WTC11 (cell line): ENCODE data around the gene AGPAT3. TPM values are rescaled to one million over a fixed set of nuclear protein-coding genes. Genes with fewer than 3 reads are reported as not detected.

ENCODE experiments used
- ATAC-seq: fragments of 200-7000 bp; cut with Tn5 transposase; 2 replicates; pipeline ENCODE4 v1.10.0; 2021; ENCODE audit warnings: mild to moderate bottlenecking, moderate library complexity
- CTCF ChIA-PET: fragments of 300-600 bp; sonication (Branson Sonifier 250); formaldehyde crosslinking; loops from one replicate; lab custom pipeline; 2021; ENCODE audit warnings: antibody characterized with exemption; lab: Charles Lee
- POLR2A ChIA-PET: fragments of 350-600 bp; sonication (Branson Sonifier 250); formaldehyde crosslinking; loops from one replicate; lab custom pipeline; 2021; ENCODE audit warnings: antibody characterized with exemption; lab: Charles Lee
- DNase-seq: peaks from one replicate; pipeline ENCODE4 v3.0.0; 2021; ENCODE audit warnings: low spot score
- H3K27ac Mint-ChIP-seq: 2 replicates; pipeline ENCODE4 v1.8.0; 2021; ENCODE audit warnings: mixed read lengths
- H3K27me3 Mint-ChIP-seq: 2 replicates; pipeline ENCODE4 v1.8.0; 2021; ENCODE audit warnings: low read depth, mild to moderate bottlenecking, moderate library complexity, mixed read lengths
- H3K36me3 Mint-ChIP-seq: 2 replicates; pipeline ENCODE4 v1.8.0; 2021; ENCODE audit warnings: mixed read lengths
- H3K4me1 Mint-ChIP-seq: 2 replicates; pipeline ENCODE4 v1.8.0; 2022; ENCODE audit warnings: mixed read lengths
- H3K4me3 Mint-ChIP-seq: 2 replicates; pipeline ENCODE4 v1.8.0; 2021; ENCODE audit warnings: mild to moderate bottlenecking, moderate library complexity, mixed read lengths
- H3K9me3 Mint-ChIP-seq: 2 replicates; pipeline ENCODE4 v1.8.0; 2021; ENCODE audit warnings: mixed read lengths
- ATF1 ChIP-seq: sonication (generic); formaldehyde crosslinking; IDR thresholded peaks from 2 replicates; pipeline ENCODE4 v1.8.1; 2023; ENCODE audit warnings: mild to moderate bottlenecking, moderate library complexity, missing genetic modification reagents
- ATF2 ChIP-seq: sonication (generic); formaldehyde crosslinking; IDR thresholded peaks from 2 replicates; pipeline ENCODE4 v1.8.1; 2022; ENCODE audit warnings: low read depth, missing genetic modification reagents, borderline replicate concordance
- CDX4 ChIP-seq: fragments of 250-450 bp; sonication (Bioruptor Pico); IDR thresholded peaks from 2 replicates; pipeline ENCODE4 v1.9.0; 2021; ENCODE audit warnings: moderate library complexity, mild to moderate bottlenecking, inconsistent platforms, borderline replicate concordance
- CREB1 ChIP-seq: sonication (generic); formaldehyde crosslinking; IDR thresholded peaks from 2 replicates; pipeline ENCODE4 v1.8.0; 2023; ENCODE audit warnings: mild to moderate bottlenecking, missing genetic modification reagents
- CREM ChIP-seq: sonication (generic); formaldehyde crosslinking; IDR thresholded peaks from 2 replicates; pipeline ENCODE4 v1.8.1; 2022; ENCODE audit warnings: mild to moderate bottlenecking, missing genetic modification reagents, moderate library complexity
- E2F5 ChIP-seq: sonication (generic); formaldehyde crosslinking; IDR thresholded peaks from 2 replicates; pipeline ENCODE4 v1.8.1; 2022; ENCODE audit warnings: mild to moderate bottlenecking, moderate library complexity, missing genetic modification reagents
- ELF4 ChIP-seq: sonication (generic); formaldehyde crosslinking; IDR thresholded peaks from 2 replicates; pipeline ENCODE4 v1.8.1; 2022; ENCODE audit warnings: low read depth, mild to moderate bottlenecking, moderate library complexity, missing genetic modification reagents
- ETV6 ChIP-seq: sonication (generic); formaldehyde crosslinking; IDR thresholded peaks from 2 replicates; pipeline ENCODE4 v1.8.1; 2022; ENCODE audit warnings: mild to moderate bottlenecking, missing genetic modification reagents
- GABPB1 ChIP-seq: sonication (generic); formaldehyde crosslinking; IDR thresholded peaks from 2 replicates; pipeline ENCODE4 v1.8.1; 2023; ENCODE audit warnings: mild to moderate bottlenecking, missing genetic modification reagents
- IRF1 ChIP-seq: sonication (generic); formaldehyde crosslinking; IDR thresholded peaks from 2 replicates; pipeline ENCODE4 v1.8.0; 2023; ENCODE audit warnings: missing genetic modification reagents
- MXD4 ChIP-seq: fragments of 250-450 bp; sonication (Bioruptor Pico); IDR thresholded peaks from 2 replicates; pipeline ENCODE4 v1.8.0; 2021; ENCODE audit warnings: mild to moderate bottlenecking, moderate library complexity, borderline replicate concordance
- MYBL2 ChIP-seq: sonication (generic); formaldehyde crosslinking; IDR thresholded peaks from 2 replicates; pipeline ENCODE4 v1.8.1; 2023; ENCODE audit warnings: mild to moderate bottlenecking, moderate library complexity, missing genetic modification reagents
- NR1H2 ChIP-seq: sonication (generic); formaldehyde crosslinking; IDR thresholded peaks from 2 replicates; pipeline ENCODE4 v1.9.0; 2021; ENCODE audit warnings: mild to moderate bottlenecking, moderate library complexity, missing genetic modification reagents
- TEAD4 ChIP-seq: sonication (generic); formaldehyde crosslinking; IDR thresholded peaks from 2 replicates; pipeline ENCODE4 v1.8.0; 2022; ENCODE audit warnings: mild to moderate bottlenecking, missing genetic modification reagents
- USF1 ChIP-seq: sonication (generic); formaldehyde crosslinking; IDR thresholded peaks from 2 replicates; pipeline ENCODE4 v1.8.0; 2022; ENCODE audit warnings: mild to moderate bottlenecking, missing genetic modification reagents
- ZNF219 ChIP-seq: sonication (generic); formaldehyde crosslinking; IDR thresholded peaks from 2 replicates; pipeline ENCODE4 v1.8.0; 2023; ENCODE audit warnings: missing genetic modification reagents, mild to moderate bottlenecking, borderline replicate concordance
- ZNF263 ChIP-seq: sonication (generic); formaldehyde crosslinking; IDR thresholded peaks from 2 replicates; pipeline ENCODE4 v1.8.1; 2022; ENCODE audit warnings: low read depth, mild to moderate bottlenecking, moderate library complexity, missing genetic modification reagents
- ZNF281 ChIP-seq: sonication (generic); formaldehyde crosslinking; IDR thresholded peaks from 2 replicates; pipeline ENCODE4 v1.8.0; 2023; ENCODE audit warnings: mild to moderate bottlenecking, missing genetic modification reagents
- ZNF396 ChIP-seq: fragments of 250-450 bp; sonication (Bioruptor Pico); IDR thresholded peaks from 2 replicates; pipeline ENCODE4 v1.8.0; 2021; ENCODE audit warnings: mild to moderate bottlenecking, moderate library complexity, borderline replicate concordance
- ZNF416 ChIP-seq: fragments of 250-450 bp; sonication (Bioruptor Pico); IDR thresholded peaks from 2 replicates; pipeline ENCODE4 v1.9.0; 2021; ENCODE audit warnings: mild to moderate bottlenecking, inconsistent platforms
- total RNA-seq: library from RNA; stranded (reverse); gene quantifications from 3 replicates; pipeline ENCODE4 v1.2.3, GENCODE V29; 2021

AGPAT3 gene
- total RNA-seq, 1 experiment from 2014 or later: 5.6 TPM

- Mint-ChIP-seq H3K4me1 (peaks cover 14% of the 10 kb centered on the region), H3K9me3 (no peaks in the 10 kb centered on the region), H3K27ac (no peak overlapping the region), H3K4me3 (peak overlapping the region; percentile 58), H3K36me3 (no peaks in the 10 kb centered on the region)
- no peak for DNase-seq
- POLR2A ChIA-PET: interaction anchor here (0.7 to 1.2 kb wide), 3 partner anchors 14 to 43 kb away, joined by 3 to 5 read pairs (median 4); no protein-coding TSS in a partner anchor
- no peak for ATAC-seq
- TF ChIP-seq ATF2 (CRISPR knock-in tag) (no peak), ZNF281 (no peak), ATF1 (CRISPR knock-in tag) (no peak), NR1H2 (CRISPR knock-in tag) (no peak), CDX4 (no peak), MYBL2 (CRISPR knock-in tag) (no peak), ZNF219 (no peak), CREM (no peak), CREB1 (CRISPR knock-in tag) (no peak), E2F5 (CRISPR knock-in tag) (no peak)
- TF ChIP-seq, all 79 proteins: peak for 0
- H3K27me3 Mint-ChIP-seq: peaks cover 27% of the 10 kb centered on the region
- CTCF ChIA-PET: interaction anchor here (0.6 to 1.3 kb wide), 4 partner anchors 36 to 138 kb away, joined by 3 to 9 read pairs (median 4); no protein-coding TSS in a partner anchor
Observed at GRCh38 chr21:43866260-43866629, 1.2 kb downstream of the AGPAT3 start.

GRCh38 chr21:43866659-43867331 is 1.8 kb downstream of the AGPAT3 start:
- H3K4me3 Mint-ChIP-seq: peak overlapping the region; percentile 58
- no peaks in the 10 kb centered on the region for H3K36me3 Mint-ChIP-seq
- H3K27ac Mint-ChIP-seq: peak overlapping the region; percentile 42
- H3K9me3 Mint-ChIP-seq: no peaks in the 10 kb centered on the region
- no peak for DNase-seq
- ChIA-PET CTCF (interaction anchor here (0.6 to 1.3 kb wide), 4 partner anchors 37 to 138 kb away, joined by 3 to 9 read pairs (median 4); no protein-coding TSS in a partner anchor), POLR2A (interaction anchor here (0.7 to 1.2 kb wide), 3 partner anchors 13 to 44 kb away, joined by 3 to 5 read pairs (median 4); no protein-coding TSS in a partner anchor)
- H3K27me3 Mint-ChIP-seq: peaks cover 26% of the 10 kb centered on the region
- H3K4me1 Mint-ChIP-seq: peaks cover 14% of the 10 kb centered on the region
- TF ChIP-seq GABPB1 (CRISPR knock-in tag) (0 out of 2 replicates have a peak, but pooled peaks have one; percentile 37), ETV6 (CRISPR knock-in tag) (no peak)
- no peak for ATAC-seq

GRCh38 chr21:43867332-43867703 is 2.3 kb downstream of the AGPAT3 start:
- H3K4me1 Mint-ChIP-seq: peaks cover 14% of the 10 kb centered on the region
- no peak overlapping the region for H3K4me3 Mint-ChIP-seq
- H3K27ac Mint-ChIP-seq: peak overlapping the region; percentile 42
- ATAC-seq (no peak), DNase-seq (no peak)
- H3K27me3 Mint-ChIP-seq: peaks cover 25% of the 10 kb centered on the region
- no peaks in the 10 kb centered on the region for H3K36me3 Mint-ChIP-seq
- POLR2A ChIA-PET: no interaction called here
- CTCF ChIA-PET: interaction anchor here (1.1 kb wide), 1 partner anchor 139 kb away, joined by 3 read pairs; no protein-coding TSS in a partner anchor
- H3K9me3 Mint-ChIP-seq: no peaks in the 10 kb centered on the region
- TF ChIP-seq ZNF263 (CRISPR knock-in tag) (no peak), ZNF281 (no peak), IRF1 (CRISPR knock-in tag) (no peak), ZNF416 (no peak), ZNF396 (no peak), MXD4 (CRISPR knock-in tag) (no peak), ELF4 (CRISPR knock-in tag) (no peak), USF1 (CRISPR knock-in tag) (no peak), NR1H2 (CRISPR knock-in tag) (no peak), TEAD4 (no peak)
